Right lobe of liver (tissue), 4 donors: ENCODE results near the gene SYCP2.

Source experiments
- POLR2A ChIP-seq: fragments of 450-650 bp; IDR thresholded peaks from one replicate; pipeline ENCODE4 v1.6.1; 2017; ENCODE audit warnings: antibody characterized with exemption, mild to moderate bottlenecking
- TF ChIP-seq, protein P1 (sequence below), 4 donors: fragments of 200-600 bp in 3 of 4; fragments of 450-650 bp in 1 of 4; IDR thresholded peaks; one replicate each; pipeline versions ENCODE4 v1.5.1 to v1.8.0; 2016 to 2022; ENCODE audit warnings: antibody characterized with exemption in 4 of 4, mild to moderate bottlenecking in 2 of 4
- donor health status: DM: no; HTN: no; CAD: no.
- donor health status: DM: no; HTN: no; CAD: no.
- donor health status: DM: no; HTN: yes; CAD: no.

DNA sequence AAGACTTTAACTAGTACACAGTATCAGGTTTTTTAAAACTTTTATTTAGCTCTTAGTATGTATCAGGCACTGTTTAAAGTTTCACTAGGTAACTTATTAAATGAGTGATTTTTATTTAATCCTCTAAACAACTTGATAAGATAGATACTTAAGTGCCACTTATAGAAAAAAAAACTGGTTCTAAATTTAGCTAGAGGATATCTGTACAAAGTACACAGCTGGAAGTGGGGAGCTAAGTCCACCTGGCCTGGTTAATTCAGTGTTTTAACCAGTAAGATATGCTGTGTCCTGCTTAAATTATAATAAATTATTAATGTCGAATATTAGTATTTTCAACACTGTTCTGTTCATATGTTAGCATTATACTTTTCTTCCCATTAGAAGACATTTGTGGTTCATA lies 37.5 kb downstream of the SYCP2 start:
- no peak for TF ChIP-seq POLR2A
- TF ChIP-seq, protein P1, sequence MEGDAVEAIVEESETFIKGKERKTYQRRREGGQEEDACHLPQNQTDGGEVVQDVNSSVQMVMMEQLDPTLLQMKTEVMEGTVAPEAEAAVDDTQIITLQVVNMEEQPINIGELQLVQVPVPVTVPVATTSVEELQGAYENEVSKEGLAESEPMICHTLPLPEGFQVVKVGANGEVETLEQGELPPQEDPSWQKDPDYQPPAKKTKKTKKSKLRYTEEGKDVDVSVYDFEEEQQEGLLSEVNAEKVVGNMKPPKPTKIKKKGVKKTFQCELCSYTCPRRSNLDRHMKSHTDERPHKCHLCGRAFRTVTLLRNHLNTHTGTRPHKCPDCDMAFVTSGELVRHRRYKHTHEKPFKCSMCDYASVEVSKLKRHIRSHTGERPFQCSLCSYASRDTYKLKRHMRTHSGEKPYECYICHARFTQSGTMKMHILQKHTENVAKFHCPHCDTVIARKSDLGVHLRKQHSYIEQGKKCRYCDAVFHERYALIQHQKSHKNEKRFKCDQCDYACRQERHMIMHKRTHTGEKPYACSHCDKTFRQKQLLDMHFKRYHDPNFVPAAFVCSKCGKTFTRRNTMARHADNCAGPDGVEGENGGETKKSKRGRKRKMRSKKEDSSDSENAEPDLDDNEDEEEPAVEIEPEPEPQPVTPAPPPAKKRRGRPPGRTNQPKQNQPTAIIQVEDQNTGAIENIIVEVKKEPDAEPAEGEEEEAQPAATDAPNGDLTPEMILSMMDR (IDR thresholded peaks at IDR 0.05): no peak
